ENCODE data around the gene ENOX1.

The ENOX1 gene

DNA sequence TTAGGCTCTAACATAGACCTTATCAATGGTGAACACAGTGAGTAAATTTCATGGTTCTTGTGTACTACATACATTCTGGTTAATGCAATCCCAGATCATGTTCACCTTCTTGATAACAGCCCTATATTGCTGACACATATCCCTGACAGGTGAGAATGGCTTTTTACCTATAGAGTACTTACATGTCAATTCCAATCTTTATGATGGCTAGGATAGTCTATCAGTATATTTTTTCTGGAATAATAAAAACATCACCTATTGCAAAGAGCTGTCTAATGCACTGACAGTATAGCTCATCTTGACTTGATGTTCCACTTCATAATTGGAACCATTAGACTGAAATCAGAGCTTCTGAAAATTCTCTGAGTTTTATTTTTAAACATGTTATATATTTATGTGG lies 199.4 kb downstream of the ENOX1 start:
- no peak for DNase-seq

GRCh38 chr13:43584751-43585150 lies 202.0 kb downstream of the ENOX1 start:
- DNase-seq = no peak

DNA sequence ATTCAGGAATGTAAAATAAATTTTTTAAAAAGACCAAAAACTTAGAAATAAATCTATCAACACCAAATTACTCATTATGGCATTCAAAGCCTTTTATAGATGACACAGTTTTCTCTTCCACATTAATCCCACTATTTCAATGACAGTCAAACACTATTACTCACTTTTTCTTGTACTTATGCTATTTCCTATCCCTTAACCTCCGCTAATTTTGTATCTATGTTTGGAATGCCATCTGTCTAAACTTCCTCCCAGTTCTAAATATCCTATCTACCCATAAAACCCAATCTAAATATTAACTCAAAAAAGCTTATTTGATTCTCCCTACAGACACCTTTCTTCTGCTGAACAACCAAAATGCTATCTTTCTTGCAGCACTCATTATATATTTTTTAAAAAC lies 203.5 kb downstream of the ENOX1 start:
- no peak for DNase-seq

DNA sequence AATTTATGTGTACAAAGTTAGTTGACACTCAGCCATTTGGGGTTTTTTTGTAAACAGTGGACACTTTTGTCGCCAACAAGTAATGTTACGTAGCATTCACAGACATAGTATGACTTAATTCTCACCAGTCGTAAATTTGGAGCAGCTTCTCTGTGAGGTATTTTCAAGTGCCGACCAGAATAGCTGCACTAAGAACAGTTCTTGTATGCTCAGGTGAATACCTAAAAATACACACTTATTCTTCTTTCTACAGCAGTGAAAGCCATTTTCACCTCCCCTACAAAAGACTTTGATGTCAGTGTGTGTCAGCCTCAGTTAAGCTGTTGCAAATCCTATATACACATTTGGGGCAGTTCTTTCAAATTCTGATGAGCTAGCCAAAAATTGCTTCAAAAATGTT lies 206.5 kb downstream of the ENOX1 start:
- DNase-seq = no peak

- no peak for DNase-seq
Measured at GRCh38 chr13:43579321-43579720, 207.5 kb downstream of the ENOX1 start.

DNA sequence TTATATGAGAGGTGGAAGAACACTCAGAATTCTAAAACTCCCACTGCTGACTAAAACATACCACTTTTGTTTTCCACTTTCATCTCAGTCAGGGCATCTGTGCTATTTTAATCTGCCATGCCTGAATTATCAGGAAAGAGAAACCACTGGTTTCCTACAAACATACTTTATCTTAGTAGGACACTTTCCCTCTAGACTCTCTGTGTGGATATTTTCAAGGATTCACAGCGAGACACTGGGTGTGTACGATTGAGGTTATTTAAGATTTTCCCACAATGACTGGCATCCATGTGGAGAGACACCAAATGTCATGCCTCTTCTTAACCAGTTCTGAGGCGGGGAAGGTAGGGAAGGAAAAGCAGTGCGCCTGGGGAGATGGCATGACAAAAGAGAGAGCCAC lies 212.2 kb downstream of the ENOX1 start:
- DNase-seq = no peak

- peak; percentile 15 for DNase-seq
Measured at GRCh38 chr13:43573802-43574514, 212.8 kb downstream of the ENOX1 start.

DNA sequence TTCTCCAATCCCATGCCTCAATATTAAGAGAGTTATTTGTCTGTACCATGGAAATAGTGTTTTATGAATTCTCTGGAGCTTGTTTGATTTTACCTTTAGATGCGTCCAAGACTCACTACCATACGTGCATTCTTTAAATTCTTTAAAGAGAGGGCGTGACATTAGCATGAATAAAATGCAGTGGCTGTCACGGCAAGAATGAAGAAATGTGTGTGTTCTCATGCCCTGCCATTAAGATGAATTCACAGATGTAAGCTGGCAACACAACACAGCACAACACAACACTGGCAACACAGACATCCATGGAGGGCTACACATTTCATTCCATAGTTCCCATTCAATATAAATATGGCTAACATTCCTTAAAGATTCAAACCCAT lies 213.4 kb downstream of the ENOX1 start:
- no peak for DNase-seq

- no peak for DNase-seq
Measured at GRCh38 chr13:43572656-43573360, 214.0 kb downstream of the ENOX1 start.

GRCh38 chr13:43569658-43570057 lies 217.1 kb downstream of the ENOX1 start:
- DNase-seq = no peak

DNA sequence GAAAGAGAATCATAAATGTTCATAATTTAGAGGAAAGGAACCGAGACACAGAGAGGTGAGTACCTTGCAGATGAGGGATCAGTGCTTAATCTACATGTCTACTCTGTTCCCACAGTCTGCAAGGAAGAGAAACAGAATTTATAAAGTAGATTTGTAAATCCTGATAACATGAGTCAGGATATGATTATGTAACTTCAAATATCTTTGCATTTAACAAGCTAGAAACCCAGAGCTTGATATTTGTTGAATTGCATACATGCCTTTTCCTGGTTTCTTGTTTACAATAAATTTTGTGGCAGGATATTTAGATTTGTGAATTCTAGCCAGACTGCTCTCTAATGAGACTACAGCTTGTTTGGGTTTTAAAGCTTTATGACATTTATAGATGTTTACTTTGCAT lies 219.2 kb downstream of the ENOX1 start:
- DNase-seq = no peak

GRCh38 chr13:43564952-43565351 lies 221.8 kb downstream of the ENOX1 start:
- no peak for DNase-seq

- DNase-seq = no peak
Measured at GRCh38 chr13:43561081-43561480, 225.7 kb downstream of the ENOX1 start.

GRCh38 chr13:43558939-43559338 lies 227.8 kb downstream of the ENOX1 start:
- DNase-seq = no peak

DNA sequence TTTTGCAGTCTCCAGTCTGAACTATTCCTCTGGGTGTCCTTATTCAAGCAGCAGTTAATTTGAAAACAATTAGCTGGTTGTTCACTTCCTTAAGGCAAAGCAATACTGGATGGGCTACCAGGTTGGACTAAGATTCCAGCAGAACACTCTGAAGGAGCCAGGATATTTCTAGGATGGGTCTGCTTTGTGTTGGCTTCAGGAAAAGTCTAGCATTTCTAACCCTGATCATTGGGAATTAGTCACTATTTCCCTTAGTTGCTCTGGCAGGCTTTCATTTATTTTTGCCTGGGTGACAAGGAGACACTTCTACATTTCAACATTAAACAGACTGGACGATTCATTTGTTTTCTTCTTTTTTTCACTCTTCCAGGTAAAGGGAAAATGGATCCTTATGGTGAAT lies 228.4 kb downstream of the ENOX1 start:
- no peak for DNase-seq

GRCh38 chr13:43555667-43556066 lies 231.1 kb downstream of the ENOX1 start:
- no peak for DNase-seq

DNA sequence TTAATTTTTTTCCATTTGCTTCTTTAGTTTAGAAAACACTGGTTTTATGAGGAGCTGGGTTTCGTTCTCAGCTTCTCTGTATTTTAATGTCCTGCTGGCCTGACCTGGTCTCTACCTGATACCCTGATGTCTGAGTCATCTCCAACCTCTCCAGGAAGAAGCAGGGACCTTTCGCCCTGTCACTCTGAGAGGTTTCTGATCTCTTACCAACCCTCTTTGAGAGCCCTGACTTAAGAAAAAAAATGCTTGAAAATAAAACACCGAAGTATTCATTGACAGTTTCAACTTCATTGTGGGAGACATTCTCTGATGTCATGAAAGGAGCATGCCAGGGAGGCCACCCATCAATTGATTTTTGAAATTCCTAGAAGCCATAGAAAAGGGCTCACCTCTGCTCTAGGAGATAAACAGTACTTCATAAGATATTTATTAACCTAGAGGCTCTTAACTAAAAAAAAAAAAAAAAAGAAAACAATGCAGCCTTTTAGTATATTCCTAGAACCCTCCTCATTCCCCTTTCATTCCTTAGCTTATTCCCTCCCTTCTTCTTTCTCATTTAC lies 234.8 kb downstream of the ENOX1 start:
- no peak for DNase-seq

GRCh38 chr13:43546816-43547215 lies 240.0 kb downstream of the ENOX1 start:
- DNase-seq = no peak

- DNase-seq = no peak
Measured at GRCh38 chr13:43546251-43546650, 240.5 kb downstream of the ENOX1 start.

GRCh38 chr13:43545317-43545874 lies 241.4 kb downstream of the ENOX1 start:
- DNase-seq = no peak

DNA sequence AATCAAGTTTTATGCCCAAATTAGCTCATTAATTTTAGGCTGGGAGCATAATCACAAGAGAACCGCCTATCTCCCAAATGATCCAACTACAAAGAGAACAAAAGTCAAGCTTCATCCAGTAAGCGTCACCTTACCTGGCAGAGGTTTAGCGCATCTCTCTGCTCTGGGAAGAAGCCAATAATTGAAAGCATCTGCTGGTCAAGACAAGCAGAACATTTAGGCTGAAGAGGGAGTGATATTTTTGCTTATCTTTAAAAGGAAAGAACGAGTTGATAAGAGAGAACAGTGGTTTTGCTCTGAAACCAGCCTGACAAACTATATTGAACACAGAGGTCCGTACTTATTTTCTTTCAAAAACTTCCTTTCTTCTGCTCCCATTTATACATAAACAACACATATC lies 242.1 kb downstream of the ENOX1 start:
- DNase-seq = no peak

DNA sequence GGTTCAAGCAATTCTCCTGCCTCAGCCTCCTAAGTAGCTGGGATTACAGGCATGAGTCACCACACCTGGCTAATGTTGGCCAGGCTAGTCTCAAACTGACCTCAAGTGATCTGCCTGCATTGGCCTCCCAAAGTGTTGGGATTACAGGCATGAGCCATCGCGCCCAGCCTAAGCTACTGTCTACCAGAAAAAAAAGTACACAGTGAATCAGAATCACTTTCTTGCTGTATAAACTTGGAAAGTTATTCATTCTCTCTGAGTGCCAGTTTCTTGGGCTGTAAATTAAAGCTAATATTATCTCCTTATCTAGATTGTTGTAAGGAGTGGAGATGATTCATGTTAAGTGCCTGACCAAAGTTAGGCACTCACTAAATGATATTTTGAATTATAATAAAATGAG lies 242.8 kb downstream of the ENOX1 start:
- DNase-seq = no peak

DNA sequence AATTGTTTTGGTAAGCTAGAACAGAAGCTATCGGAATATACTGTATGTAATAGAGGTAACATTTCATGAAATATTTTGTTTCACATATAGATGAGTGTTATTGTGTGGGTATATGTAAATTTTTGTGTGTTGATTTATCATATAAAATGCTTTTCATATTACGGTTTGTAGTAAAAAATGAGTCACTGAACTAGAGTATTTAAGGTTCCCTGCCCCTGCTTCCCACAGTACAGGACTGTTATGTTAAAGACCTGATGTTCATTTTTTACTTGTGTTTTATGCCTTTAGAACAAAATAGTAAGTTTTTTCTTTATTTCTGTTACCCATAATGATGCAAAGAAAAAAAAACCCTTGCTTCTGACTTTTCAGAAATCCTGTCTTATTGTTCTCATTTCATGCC lies 243.4 kb downstream of the ENOX1 start:
- DNase-seq = no peak

DNA sequence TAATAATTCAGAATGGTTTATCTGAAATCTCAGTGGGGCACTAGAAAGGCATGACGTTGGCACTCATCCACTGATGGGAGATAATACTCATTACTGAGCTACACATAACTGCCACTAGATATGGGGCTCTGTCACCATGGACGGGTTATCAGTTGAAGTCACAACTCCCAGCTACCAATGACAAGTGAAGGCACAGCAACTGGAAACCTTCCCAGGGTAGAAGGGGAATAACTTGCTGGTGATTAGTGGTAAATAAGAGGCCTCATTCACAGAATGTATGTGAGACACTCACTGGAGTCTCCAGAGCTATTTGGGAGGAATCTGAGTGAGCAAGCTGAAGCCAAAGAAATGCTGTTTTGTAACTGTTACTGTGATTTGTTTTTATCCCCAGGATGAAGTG lies 249.6 kb downstream of the ENOX1 start:
- no peak for DNase-seq
